ENCODE data around the gene WRAP53.

DNA sequence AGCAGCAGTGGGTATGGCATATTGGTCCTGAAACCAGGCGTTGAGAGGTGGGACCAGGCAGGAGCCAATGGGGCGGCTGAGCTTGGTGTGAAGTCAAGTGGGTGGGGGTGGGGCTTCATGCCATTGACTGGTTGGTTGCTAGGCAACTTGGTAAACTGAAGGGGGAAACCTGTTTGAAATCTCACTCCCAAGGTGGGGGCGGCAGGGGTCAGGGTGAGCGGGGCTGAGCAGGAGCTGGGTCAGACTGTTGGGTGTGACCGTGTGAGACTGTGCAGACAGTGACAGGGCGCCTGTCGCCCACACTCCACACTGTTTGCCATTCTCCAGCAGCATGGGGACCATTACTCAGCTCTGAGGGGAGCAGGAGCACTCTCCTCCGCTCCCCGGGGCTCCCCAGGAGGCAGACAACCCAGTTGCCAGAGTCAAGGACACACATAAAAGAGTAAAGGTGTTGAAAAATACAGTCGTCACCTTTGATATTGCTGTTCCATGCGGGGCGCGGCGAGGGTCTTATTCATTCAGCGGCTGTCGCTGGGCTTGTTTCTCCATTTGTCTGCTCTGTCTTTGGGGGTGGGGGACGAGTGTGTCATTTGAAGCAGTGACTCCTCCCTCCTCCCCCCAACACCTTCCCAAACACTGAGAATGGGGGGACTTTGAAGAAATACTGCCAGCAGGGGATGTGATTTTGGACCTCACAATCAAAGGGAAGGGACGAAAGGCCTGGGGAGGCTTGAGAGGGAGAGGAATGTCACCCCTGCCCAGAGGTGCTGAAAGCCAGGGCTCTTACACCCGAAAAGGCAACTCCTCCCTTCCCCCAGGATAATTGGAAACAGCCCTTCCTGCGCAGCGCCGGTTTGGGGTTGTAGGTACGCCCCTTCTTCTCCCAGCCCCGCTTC, 15.6 kb downstream of the WRAP53 start:
- no peak for TF ChIP-seq EZH2phosphoT487 (IDR thresholded peaks at IDR 0.05; ENCODE audit: low read depth)
- no peak for TF ChIP-seq CTCF (IDR thresholded peaks at IDR 0.05; ENCODE audit: low read depth, low read length)

Measured in OCI-LY3 (cell line).